ENCODE measurements around the gene SRPK2. TPM values are rescaled to one million over a fixed set of nuclear protein-coding genes. Genes with fewer than 3 reads are reported as not detected.

The SRPK2 gene
- total and polyA plus RNA-seq, 2 of the 8 experiments (the other 6 are each of a cell fraction or from before 2014, with no cell fraction given): 10.0 to 47.1 TPM

- Histone ChIP-seq H3K18ac (ENCODE audit: extremely low read depth, low read length) (no peak overlapping the region), H3K4me1 (replicated peaks in 1 of 4; ENCODE audit: control insufficient read depth in 3 of 4, insufficient read depth in 4 of 4, low read length in 3 of 4) (no peaks in the 10 kb centered on the region), H3K56ac (replicated peaks; ENCODE audit: insufficient read length, low read depth, low read length) (no peak overlapping the region), H3K36me3 (ENCODE audit: control insufficient read depth in 2 of 4, insufficient read depth in 4 of 4, low read length in 3 of 4) (no peaks in the 10 kb centered on the region), H3K4me3 (ENCODE audit: extremely low read depth in 1 of 4, insufficient read depth in 2 of 4, low read depth in 3 of 4, low read length in 4 of 4) (no peak overlapping the region), H4K20me1 (replicated peaks in 1 of 2; ENCODE audit: control insufficient read depth in 1 of 2, insufficient read depth in 2 of 2, low read length in 2 of 2) (no peaks in the 10 kb centered on the region), H3K79me1 (ENCODE audit: low read depth, low read length) (no peaks in the 10 kb centered on the region), H2BK120ac (replicated peaks; ENCODE audit: low read depth, low read length) (no peak overlapping the region), H3K27ac (ENCODE audit: low read depth, low read length) (no peak overlapping the region), H3K23me2 (ENCODE audit: low read depth, low read length) (no peaks in the 10 kb centered on the region), H3K4me2 (ENCODE audit: insufficient read depth in 1 of 2, low read depth in 2 of 2, low read length in 2 of 2) (no peak overlapping the region), H4K8ac (ENCODE audit: extremely low read depth, insufficient read depth, low read length) (no peak overlapping the region), H3K14ac (ENCODE audit: insufficient read length) (no peak overlapping the region), H3K4ac (replicated peaks; ENCODE audit: insufficient read length, low read depth, low read length) (no peak overlapping the region), H3K9ac (replicated peaks in 1 of 4; ENCODE audit: extremely low read depth in 1 of 4, low read depth in 3 of 4, low read length in 3 of 4) (no peak overlapping the region), H2BK15ac (ENCODE audit: low read length) (no peak overlapping the region), H2BK12ac (ENCODE audit: low read depth, low read length) (no peak overlapping the region), H4K5ac (ENCODE audit: insufficient read length, low read depth, low read length) (no peak overlapping the region), H3K23ac (ENCODE audit: insufficient read length) (no peak overlapping the region), H2AFZ (ENCODE audit: low read length) (no peak overlapping the region), H3K27me3 (replicated peaks in 1 of 4; ENCODE audit: control insufficient read depth in 3 of 4, extremely low read depth in 1 of 4, insufficient read depth in 3 of 4, low read length in 3 of 4) (no peaks in the 10 kb centered on the region), H2BK5ac (ENCODE audit: low read depth, low read length) (no peak overlapping the region), H4K91ac (replicated peaks; ENCODE audit: insufficient read length, low read length) (no peak overlapping the region), H3K9me3 (ENCODE audit: insufficient read depth in 2 of 2, low read depth in 1 of 2, low read length in 1 of 2) (no peaks in the 10 kb centered on the region), H2AK5ac (ENCODE audit: low read depth, low read length) (no peak overlapping the region), H3K79me2 (ENCODE audit: control insufficient read depth in 1 of 2, insufficient read depth in 2 of 2, low read length in 2 of 2) (no peaks in the 10 kb centered on the region), H2BK20ac (ENCODE audit: low read length) (no peak overlapping the region)
- ChIA-PET POLR2A (ENCODE audit: partially characterized antibody) (interaction anchor here (1.7 kb wide), 1 partner anchor 10 kb away, joined by 5 read pairs; no protein-coding TSS in a partner anchor), CTCF (ENCODE audit: partially characterized antibody) (interaction anchor here (0.7 kb wide), 1 partner anchor 301 kb away, joined by 3 read pairs; no protein-coding TSS in a partner anchor)
- DNase-seq (ENCODE audit: low read depth in 1 of 2, low spot score in 2 of 2): no peak
- 86% methylated on average over 1 of the region's 1 CpG; no CpG with 5 or more reads in 1 of the 2 experiments for WGBS, 2 experiments (ENCODE audit: extremely low coverage in 1 of 2, insufficient coverage in 1 of 2, insufficient read length in 1 of 2, insufficient replicate concordance in 2 of 2, low coverage in 1 of 2, low lambda C conversion rate in 2 of 2, missing lambda C conversion rate in 1 of 2)
- no peak for FAIRE-seq
- TF ChIP-seq PHF8 (conservative IDR thresholded peaks at IDR 0.05; ENCODE audit: low read depth, low read length) (no peak), KDM5A (IDR thresholded peaks at IDR 0.05; ENCODE audit: low read length) (no peak), POU5F1 (IDR thresholded peaks at IDR 0.05; ENCODE audit: low read depth, low read length) (no peak), SP1 (IDR thresholded peaks at IDR 0.05; ENCODE audit: low read depth, low read length) (no peak), TBP (IDR thresholded peaks at IDR 0.05; ENCODE audit: low read depth, low read length) (no peak), RFX5 (IDR thresholded peaks at IDR 0.05; ENCODE audit: borderline replicate concordance, low read depth, low read length) (no peak)
- TF ChIP-seq, protein P1, sequence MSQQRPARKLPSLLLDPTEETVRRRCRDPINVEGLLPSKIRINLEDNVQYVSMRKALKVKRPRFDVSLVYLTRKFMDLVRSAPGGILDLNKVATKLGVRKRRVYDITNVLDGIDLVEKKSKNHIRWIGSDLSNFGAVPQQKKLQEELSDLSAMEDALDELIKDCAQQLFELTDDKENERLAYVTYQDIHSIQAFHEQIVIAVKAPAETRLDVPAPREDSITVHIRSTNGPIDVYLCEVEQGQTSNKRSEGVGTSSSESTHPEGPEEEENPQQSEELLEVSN (IDR thresholded peaks at IDR 0.05): no peak
Measured at GRCh38 chr7:105438254-105438653, 49.5 kb upstream of the SRPK2 start.
